Activated T-cell treated with anti-CD3 and anti-CD28 coated beads, Interleukin-2, amount 50 U/mL, for 4 hours (primary cell): ENCODE measurements around the gene CTH. TPM values are rescaled to one million over a fixed set of nuclear protein-coding genes. Genes with fewer than 3 reads are reported as not detected.

Experiments used
- ATAC-seq, 2 donors: fragments of 200-7000 bp; cut with Tn5 transposase; one replicate each; pipeline ENCODE4 v1.10.0; 2021
- DNase-seq: peaks from one replicate; pipeline ENCODE4 v3.0.0-alpha.2; 2020
- H3K27me3 Mint-ChIP-seq: one replicate; pipeline ENCODE4 v1.8.0; 2021; ENCODE audit warnings: low read depth, mixed read lengths
- H3K36me3 Mint-ChIP-seq: one replicate; pipeline ENCODE4 v1.8.0; 2022; ENCODE audit warnings: mixed read lengths; ENCODE audit not compliant: insufficient read depth
- H3K4me1 Mint-ChIP-seq: one replicate; pipeline ENCODE4 v1.8.0; 2021; ENCODE audit warnings: low read depth, mixed read lengths
- H3K4me3 Mint-ChIP-seq: one replicate; pipeline ENCODE4 v1.8.0; 2021; ENCODE audit warnings: mild to moderate bottlenecking, moderate library complexity, mixed read lengths
- H3K9me3 Mint-ChIP-seq: one replicate; pipeline ENCODE4 v1.8.0; 2021; ENCODE audit warnings: mixed read lengths
- total RNA-seq, 3 donors: library from RNA; stranded (reverse); gene quantifications; one replicate each; pipeline ENCODE4 v1.2.1, GENCODE V29; 2021

CTH gene
- total RNA-seq, 3 donors from 2014 or later = 2.5 to 15.8 (median 5.1) TPM

DNA sequence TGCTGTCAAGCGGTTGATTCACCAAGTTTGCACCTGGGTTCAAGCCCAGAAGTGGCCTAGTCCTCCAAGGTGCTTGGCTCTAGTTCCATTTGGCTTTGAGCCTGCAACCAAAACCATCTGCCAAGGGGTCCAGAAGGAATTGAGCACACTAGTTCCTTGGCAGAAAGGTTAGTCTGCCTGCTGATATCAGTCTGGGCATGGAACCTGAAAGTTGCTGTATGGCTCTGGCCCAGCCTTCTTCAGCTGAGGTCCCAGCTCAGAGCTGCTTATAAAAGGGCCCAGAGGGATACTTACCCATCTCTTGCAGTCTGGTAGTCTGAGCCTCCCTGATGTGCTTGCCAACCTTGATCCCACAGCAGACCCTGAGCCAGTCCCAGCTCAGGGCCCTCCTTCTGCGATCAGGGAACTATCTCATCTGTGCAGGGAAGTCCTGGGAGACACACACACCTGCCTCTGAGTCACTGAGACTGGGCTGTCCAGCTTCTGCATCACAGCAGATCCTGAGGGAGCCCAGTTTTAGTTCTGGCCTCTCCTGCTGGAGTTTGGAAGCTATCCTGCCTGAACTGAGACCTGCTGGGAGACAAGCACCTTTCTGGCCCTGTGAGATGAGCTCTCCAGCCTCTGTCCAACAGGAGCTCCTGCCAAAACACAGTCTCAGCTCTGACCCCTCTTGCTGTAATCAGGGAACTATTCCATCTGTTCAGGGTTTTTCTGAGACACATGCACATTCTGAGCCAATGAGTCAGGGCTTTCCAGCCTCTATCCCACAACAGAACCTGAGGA lies 75.8 kb downstream of the CTH start:
- no peak overlapping the region for H3K4me3 Mint-ChIP-seq
- peaks cover 4% of the 10 kb centered on the region for H3K27me3 Mint-ChIP-seq
- H3K4me1 Mint-ChIP-seq = no peaks in the 10 kb centered on the region
- no peaks in the 10 kb centered on the region for H3K36me3 Mint-ChIP-seq
- ATAC-seq (no peak), DNase-seq (no peak)
- peaks cover 5% of the 10 kb centered on the region for H3K9me3 Mint-ChIP-seq

DNA sequence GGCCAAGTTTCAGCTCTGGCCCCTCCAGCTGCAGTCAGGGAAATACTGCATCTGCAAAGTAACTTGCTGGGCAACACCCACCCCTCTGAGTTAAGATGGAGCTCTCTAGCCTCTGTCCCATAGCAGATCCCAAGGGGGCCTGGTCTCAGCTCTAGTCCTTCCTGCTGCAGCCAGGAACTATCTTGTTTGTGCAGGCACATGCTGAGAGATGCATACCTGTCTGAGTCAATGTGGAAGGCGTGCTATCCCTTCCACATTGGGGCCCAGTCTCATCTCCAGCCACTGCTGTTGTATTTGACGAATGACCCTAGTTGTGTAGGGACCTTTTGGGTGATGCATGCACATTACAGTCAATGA lies 76.4 kb downstream of the CTH start:
- H3K4me3 Mint-ChIP-seq = no peak overlapping the region
- peaks cover 5% of the 10 kb centered on the region for H3K9me3 Mint-ChIP-seq
- ATAC-seq (no peak), DNase-seq (no peak)
- no peaks in the 10 kb centered on the region for H3K36me3 Mint-ChIP-seq
- H3K4me1 Mint-ChIP-seq = no peaks in the 10 kb centered on the region
- H3K27me3 Mint-ChIP-seq = peaks cover 4% of the 10 kb centered on the region

DNA sequence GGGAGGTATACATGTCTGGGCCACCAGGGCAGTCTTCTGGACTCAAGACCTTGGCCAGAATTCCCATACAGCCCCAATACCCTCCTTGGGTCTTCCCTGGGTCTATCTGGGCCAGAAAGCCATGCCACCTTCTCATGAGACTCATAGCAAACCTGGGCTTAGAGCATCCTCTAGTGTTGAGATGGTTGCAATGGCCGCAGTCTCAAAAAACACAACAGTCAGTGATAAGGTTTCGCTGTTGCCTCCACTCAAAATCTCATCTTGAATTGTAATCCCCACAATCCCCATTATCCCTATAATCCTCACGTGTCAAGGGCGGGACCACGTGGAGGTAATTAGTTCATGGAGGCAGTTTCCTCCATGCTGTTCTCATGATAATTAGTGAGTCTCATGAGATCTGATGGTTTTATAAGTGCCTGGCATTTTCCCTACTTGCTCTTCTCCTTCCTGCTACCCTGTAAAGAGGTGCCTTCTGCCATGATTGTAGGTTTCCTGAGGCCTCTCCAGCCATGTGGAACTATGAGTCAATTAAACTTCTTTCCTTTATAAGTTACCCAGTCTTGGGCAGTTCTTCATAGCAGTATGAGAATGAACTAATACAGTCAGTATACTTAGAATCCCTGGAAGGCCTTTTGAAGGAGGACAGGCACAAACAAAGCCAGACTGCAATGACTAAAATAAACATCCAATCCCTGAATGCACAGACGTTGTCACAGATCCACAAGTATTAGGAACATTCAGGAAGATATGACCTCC lies 77.0 kb downstream of the CTH start:
- no peaks in the 10 kb centered on the region for H3K36me3 Mint-ChIP-seq
- H3K4me3 Mint-ChIP-seq = no peak overlapping the region
- peaks cover 5% of the 10 kb centered on the region for H3K9me3 Mint-ChIP-seq
- no peaks in the 10 kb centered on the region for H3K4me1 Mint-ChIP-seq
- H3K27me3 Mint-ChIP-seq = peaks cover 4% of the 10 kb centered on the region
- ATAC-seq (peak in 1 of 2 donors; percentile 48), DNase-seq (no peak)

Other genes with a start within 250 kb of the CTH start
- gene LRRC40, start 205.7 kb upstream of the CTH start, total RNA-seq = 10 to 100 TPM; 16.5 to 19.2 (median 16.9) TPM
- gene SRSF11, start 189.9 kb upstream of the CTH start, total RNA-seq = 100 to 1,000 TPM; 147 to 157 (median 156) TPM
- gene ANKRD13C, start 56.5 kb upstream of the CTH start, total RNA-seq = 10 to 100 TPM; 24.7 to 26.9 (median 26.5) TPM